NCI-H510A treated with DMSO at 0.1 percent for 48 hours (cell line): ENCODE data around the gene PSMA6.

Source experiments
- DNase-seq: peaks from one replicate; lab custom pipeline; 2025; lab: John Stamatoyannopoulos, UW

Gene PSMA6

DNA sequence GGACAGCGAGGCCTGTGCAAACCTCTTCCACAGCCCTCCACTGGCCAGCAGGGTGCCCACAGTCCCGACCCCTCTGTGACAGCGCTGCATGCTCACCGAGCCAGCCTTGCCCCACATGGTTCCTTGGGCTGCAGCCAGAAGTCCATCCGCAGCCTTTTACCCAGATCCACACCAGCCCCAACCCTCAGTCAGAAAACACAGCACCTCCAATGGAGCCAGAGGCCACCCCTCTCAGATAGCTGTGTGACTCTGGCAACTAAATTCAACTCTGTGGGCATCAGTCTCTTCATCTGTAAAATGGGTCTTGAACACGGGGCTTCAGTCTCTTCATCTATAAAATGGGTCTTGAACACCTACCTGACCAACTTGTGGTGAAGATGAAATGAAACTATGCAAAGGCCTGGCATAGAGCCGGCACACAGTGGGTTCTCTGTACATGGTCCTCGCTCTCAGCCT, 74.4 kb downstream of the PSMA6 start:
- DNase-seq, result no peak

GRCh38 chr14:35367056-35367372, 74.8 kb downstream of the PSMA6 start:
- DNase-seq, result no peak
